ENCODE data around the gene TNS1. TPM values are rescaled to one million over a fixed set of nuclear protein-coding genes. Genes with fewer than 3 reads are reported as not detected.

Gene TNS1
- total RNA-seq, 6 experiments from 2014 or later, result 113 to 139 (median 126) TPM

- Mint-ChIP-seq H3K9me3 (no peaks in the 10 kb centered on the region), H3K27ac (peak overlapping the region; percentile 91), H3K4me1 (ENCODE audit: low read depth) (peaks cover 99% of the 10 kb centered on the region), H3K4me3 (peak overlapping the region; percentile 66), H3K27me3 (ENCODE audit: insufficient read depth) (peaks cover 7% of the 10 kb centered on the region), H3K36me3 (ENCODE audit: low read depth) (0 out of 2 replicates have a peak, but pooled peaks cover 6% of the 10 kb centered on the region)
- DNase-seq, result no peak
- TF ChIP-seq CTCF (IDR thresholded peaks at IDR 0.05), result no peak
These were observed 69.2 kb downstream of the TNS1 start for GRCh38 chr2:217933617-217933993.

- Mint-ChIP-seq H3K4me3 (peak overlapping the region; percentile 66), H3K36me3 (ENCODE audit: low read depth) (0 out of 2 replicates have a peak, but pooled peaks cover 6% of the 10 kb centered on the region), H3K27me3 (ENCODE audit: insufficient read depth) (peaks cover 7% of the 10 kb centered on the region), H3K4me1 (ENCODE audit: low read depth) (peaks cover 99% of the 10 kb centered on the region), H3K27ac (peak overlapping the region; percentile 91), H3K9me3 (no peaks in the 10 kb centered on the region)
- no peak for DNase-seq
- TF ChIP-seq CTCF (IDR thresholded peaks at IDR 0.05), result peak; percentile 72
These were observed 69.8 kb downstream of the TNS1 start for GRCh38 chr2:217932803-217933616.

- Mint-ChIP-seq H3K27ac (peak overlapping the region; percentile 91; the same call in 1 of the 2 replicates), H3K4me1 (ENCODE audit: low read depth) (peaks cover 99% of the 10 kb centered on the region), H3K9me3 (no peaks in the 10 kb centered on the region), H3K4me3 (no peak overlapping the region), H3K27me3 (ENCODE audit: insufficient read depth) (peaks cover 5% of the 10 kb centered on the region), H3K36me3 (ENCODE audit: low read depth) (0 out of 2 replicates have a peak, but pooled peaks cover 6% of the 10 kb centered on the region)
- DNase-seq, result no peak
- TF ChIP-seq CTCF (IDR thresholded peaks at IDR 0.05), result no peak
These were observed 70.8 kb downstream of the TNS1 start for GRCh38 chr2:217931846-217932560.

- no peak overlapping the region for H3K4me3 Mint-ChIP-seq
- no peak for TF ChIP-seq CTCF (IDR thresholded peaks at IDR 0.05)
- H3K4me1 Mint-ChIP-seq (ENCODE audit: low read depth), result peaks cover 99% of the 10 kb centered on the region
- peaks cover 5% of the 10 kb centered on the region for H3K27me3 Mint-ChIP-seq (ENCODE audit: insufficient read depth)
- peak overlapping the region; percentile 84 for H3K27ac Mint-ChIP-seq
- no peak for DNase-seq
- 0 out of 2 replicates have a peak, but pooled peaks cover 6% of the 10 kb centered on the region for H3K36me3 Mint-ChIP-seq (ENCODE audit: low read depth)
- H3K9me3 Mint-ChIP-seq, result no peaks in the 10 kb centered on the region
These were observed 71.8 kb downstream of the TNS1 start for GRCh38 chr2:217930761-217931563.

Measured in HFFc6 (cell line).